HG02678 (cell line): ENCODE data around the gene WDR20.
"Not testable (repeated sequence)": the region's sequence is repeated elsewhere in the genome, so short reads cannot be mapped to it uniquely, and the experiment has no call there.

ENCODE experiments used
- ATAC-seq: cut with Tn5 transposase; IDR thresholded peaks from one replicate; pipeline ENCODE4 v1.9.1; 2021; ENCODE audit warnings: mild to moderate bottlenecking, moderate library complexity; ENCODE audit not compliant: unreplicated experiment

The WDR20 gene

DNA sequence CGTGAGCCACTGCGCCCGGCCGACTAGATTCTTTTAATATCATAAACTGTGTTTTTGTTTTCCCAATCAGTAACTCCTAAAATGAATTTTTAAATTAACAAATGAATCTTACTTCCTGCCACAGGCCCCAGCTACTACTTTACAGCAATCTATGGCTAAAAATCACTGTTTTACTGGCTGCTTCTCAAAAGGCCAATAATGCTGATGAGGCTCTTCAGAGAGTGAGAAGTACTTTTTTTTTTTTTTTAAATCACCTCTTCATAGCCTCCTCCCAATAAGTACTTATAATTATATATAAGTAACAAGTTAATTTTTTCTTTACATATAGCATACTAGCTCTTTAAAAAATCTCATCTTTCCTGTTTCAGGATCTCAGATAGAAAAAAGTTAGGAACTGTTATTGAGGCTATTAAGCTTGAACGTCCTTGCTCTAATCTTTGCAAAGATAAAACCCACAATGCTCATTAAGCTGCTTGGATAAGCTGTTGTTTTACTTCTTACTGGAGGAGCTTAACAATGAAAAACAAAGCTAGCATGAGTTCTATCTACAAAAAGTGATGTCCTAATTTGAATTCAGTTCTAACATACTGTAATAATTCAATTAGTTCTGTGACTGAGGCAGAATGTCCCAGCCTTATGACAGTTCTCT, 12.8 kb upstream of the WDR20 start:
- ATAC-seq: no peak

DNA sequence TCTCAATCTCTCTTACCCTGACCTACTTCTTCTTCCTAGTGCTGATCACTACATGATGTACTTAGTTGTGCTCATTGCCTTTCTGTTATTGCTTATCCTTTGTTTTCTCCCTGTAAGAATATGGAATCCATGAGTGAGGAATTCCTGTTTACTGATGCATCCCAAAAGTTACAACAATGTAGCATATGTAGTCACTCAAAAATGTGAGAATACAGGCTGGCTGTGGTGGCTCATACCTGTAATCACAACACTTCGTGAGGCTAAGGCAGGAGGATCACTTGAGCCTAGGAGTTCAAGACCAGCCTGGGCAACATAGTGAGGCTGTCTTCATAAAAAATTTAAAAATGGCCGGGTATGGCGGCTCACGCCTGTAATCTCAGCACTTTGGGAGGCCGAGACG, 8.0 kb upstream of the WDR20 start:
- ATAC-seq: no peak

DNA sequence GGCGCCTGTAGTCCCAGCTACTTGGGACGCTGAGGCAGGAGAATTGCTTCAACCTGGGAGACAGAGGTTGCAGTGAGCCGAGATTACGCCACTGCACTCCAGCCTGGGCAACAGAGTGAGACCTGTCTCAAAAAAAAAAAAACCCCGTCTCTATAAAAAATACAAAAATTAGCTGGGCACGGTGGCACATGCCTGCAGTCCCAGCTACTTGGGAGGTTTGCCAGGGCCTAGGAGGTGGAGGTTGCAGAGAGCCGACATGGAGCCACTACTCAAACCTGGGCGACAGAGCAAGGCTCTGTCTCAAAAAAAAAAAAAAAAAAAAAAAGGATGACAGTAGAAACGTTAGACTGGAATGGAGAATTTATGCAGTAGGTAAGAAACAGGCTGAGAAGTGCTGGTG, 5.7 kb upstream of the WDR20 start:
- ATAC-seq: not testable (repeated sequence)

DNA sequence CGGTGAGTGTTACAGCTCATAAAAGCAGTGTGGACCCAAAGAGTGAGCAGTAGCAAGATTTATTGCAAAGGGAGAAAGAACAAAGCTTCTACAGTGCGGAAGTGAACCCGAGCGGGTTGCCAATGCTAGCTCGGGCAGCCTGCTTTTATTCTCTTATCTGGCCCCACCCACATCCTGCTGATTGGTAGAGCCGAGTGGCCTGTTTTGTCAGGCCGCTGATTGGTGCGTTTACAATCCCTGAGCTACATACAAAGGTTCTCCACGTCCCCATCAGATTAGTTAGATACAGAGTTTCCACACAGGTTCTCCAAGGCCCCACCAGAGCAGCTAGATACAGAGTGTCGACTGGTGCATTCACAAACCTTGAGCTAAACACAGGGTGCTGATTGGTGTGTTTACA, 5.0 kb upstream of the WDR20 start:
- ATAC-seq: not testable (repeated sequence)

DNA sequence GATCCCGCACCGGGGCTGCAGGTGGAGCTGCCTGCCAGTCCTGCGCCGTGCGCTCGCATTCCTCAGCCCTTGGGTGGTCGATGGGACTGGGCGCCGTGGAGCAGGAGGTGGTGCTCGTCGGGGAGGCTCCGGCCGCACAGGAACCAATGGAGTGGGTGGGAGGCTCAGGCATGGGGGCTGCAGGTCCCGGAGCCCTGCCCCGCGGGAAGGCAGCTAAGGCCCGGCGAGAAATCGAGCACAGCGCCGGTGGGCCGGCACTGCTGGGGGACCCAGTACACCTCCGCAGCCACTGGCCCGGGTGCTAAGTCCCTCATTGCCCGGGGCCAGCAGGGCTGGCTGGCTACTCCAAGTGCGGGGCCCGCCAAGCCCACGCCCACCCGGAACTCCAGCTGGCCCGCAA, 4.2 kb upstream of the WDR20 start:
- ATAC-seq: not testable (repeated sequence)

DNA sequence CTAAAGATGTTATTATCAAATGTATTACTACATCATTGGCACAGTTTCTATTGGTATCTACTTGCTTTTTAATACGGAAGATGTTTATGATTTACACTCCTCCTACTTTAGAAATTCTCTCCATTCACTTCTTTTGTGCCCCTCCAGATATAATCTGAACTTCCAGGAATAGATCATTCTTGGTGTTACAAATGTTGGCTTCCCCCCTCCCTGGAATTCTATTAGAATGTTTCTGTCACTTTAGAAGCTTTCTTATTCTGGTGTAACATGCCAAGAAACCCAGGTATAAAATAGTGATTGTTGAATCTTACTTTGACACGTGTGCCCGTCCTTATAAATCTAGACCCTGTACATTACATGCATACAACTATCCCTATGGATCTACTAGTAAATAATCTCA, 1.2 kb upstream of the WDR20 start:
- ATAC-seq: no peak

DNA sequence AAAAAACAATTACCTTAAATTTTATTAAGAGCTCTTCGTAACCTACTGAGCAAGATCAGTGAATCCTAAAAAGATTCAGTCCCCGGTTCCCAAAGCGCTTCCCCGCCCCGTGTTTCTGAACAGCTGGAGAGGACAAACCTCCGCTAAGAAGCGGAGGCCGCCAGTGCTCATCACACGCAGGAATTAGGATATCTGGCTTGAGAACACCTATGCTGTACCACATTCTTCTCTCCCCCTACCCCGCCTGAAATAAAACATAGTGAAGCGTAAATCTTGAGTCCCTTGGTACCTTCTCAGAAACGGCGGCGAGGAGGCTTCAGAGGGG, 774 bp upstream of the WDR20 start:
- ATAC-seq: no peak

DNA sequence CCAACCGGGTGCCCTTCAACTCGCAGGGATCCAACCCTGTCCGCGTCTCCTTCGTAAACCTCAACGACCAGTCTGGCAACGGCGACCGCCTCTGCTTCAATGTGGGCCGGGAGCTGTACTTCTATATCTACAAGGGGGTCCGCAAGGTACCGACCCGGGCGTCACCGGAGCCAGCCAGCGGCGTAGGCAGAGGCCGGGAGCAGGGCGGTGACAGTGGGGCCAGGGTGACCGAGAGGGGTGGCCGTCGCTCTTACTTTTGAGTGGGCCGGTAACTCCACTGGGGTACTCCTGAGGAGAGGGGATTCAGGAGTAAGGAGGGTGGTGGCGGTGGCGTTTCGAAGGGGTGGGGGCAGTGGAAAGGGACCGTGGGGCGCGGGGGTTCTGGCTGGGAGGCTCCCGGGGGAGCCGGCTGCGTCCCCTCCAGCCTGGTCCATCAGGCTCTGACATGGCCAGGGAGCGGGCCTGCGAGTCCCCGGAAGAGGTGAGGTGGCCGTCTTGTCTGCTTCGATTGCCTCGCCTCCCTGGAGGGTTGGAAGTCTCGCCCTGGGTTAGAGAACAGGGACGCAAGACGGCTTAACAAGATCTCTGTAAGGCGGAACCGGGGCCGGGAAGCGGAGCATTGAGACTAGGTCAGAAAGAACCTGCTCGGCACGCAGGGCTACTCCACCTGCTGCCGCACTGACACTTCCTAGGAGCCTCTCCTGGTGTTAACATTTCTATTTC, 491 bp downstream of the WDR20 start:
- peak; percentile 17 for ATAC-seq

DNA sequence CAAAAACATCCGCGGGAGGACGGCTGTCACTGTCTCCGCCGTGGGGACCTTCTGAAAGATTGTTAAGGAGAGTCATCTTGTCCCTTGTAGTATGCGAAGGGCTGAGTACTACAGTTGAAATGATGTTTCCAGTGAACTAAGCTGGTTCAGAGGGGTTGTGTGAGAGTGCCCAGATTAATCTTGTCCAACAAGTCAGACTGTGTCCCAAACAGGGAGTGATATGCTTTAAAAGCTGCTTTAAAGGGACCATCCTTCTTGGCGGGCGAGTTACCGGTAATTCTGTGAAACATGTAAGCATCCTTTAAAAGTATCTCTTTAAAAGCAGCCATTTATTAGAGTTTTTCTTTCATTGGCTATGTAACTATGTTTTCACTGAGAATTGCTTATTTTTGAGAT, 1.1 kb downstream of the WDR20 start:
- no peak for ATAC-seq

DNA sequence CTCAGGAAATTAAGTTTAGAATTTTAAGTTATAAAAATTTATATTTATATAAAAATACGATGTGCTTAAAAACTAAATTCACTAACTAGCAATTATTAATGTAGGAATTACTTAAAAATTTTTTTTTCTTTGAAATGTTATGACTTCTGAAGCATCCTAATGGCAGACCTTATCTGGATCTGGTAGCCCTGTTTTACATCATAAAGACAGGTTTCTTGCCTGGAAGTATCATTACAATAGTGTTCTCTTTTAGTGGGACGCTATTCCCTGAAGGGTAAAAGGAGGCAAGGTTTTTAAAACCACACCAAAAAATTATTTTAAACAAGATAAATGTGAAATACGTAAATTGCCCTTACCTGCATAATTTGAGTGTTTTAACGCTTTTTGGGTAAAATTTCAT, 2.1 kb downstream of the WDR20 start:
- no peak for ATAC-seq

DNA sequence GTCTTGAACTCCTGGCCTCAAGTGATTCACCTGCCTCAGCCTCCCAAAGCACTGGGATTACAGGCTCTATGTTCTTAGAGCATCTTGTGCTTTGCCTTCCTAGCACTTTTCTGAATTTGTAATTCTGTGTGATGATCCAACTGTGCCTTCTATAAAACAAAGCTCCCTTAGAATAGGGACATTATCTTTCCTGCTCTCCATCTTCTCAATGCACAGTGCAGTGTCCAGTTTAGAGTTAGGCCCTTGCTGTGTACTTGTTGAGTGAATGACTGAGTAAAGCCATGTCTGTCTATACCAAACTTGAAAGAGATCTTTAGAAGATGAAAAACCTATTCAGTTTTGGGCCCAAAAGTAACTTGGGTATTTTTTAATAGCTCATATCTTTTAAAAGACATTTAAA, 5.2 kb downstream of the WDR20 start:
- ATAC-seq: no peak

DNA sequence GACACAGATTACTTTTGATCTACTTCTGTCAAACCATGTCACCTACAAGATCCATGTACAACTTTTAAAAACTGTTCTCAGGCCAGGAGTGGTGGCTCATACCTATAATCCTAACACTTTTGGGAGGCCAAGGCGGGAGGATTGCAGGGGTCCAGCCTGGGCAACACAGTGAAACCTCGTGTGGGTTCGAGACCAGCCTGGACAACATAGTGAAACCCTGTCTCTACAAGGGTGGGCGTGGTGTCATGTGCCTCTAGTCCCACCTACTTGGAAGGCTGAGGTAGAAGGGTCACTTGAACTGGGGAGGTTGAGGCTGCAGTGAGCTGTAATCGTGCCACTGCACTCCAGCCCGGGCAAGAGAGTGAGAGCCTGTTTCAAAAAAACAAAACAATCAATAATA, 5.7 kb downstream of the WDR20 start:
- ATAC-seq: no peak

DNA sequence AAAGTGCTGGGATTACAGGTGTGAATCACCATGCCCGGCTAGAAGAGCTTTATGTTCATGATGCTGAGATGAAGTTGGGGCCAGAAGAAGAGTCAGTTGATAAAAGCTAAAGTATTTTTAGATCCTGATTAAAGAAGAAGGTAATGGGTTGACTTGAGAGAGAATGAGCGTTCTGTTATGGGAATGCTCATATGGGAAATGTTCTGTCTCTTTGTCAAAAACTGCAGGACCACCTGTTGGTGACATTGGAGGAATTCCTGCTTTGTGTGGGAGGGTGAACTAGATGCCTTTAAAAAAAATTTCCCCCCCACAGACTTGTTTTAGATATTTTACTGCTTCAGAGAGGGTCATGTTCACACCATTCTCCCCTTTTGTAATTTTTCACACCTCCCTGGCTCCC, 6.7 kb downstream of the WDR20 start:
- no peak for ATAC-seq

DNA sequence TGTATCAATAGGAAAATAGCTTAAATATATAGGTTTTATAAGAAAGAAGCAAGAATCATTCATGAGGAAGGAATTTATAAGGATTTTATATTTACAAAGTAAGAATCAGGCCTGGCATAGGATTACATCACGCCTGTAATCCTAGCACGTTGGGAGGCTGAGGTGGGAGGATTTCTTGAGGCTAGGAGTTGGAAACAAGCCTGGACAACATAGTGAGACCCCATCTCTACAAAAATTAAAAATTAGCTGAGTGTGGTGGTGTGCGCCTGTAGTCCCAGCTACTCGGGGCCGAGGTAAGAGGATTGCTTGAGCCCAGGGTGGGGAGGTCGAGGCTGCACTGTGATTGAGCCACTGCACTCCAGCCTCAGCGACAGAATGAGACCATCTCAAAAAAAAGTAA, 10.4 kb downstream of the WDR20 start:
- no peak for ATAC-seq

DNA sequence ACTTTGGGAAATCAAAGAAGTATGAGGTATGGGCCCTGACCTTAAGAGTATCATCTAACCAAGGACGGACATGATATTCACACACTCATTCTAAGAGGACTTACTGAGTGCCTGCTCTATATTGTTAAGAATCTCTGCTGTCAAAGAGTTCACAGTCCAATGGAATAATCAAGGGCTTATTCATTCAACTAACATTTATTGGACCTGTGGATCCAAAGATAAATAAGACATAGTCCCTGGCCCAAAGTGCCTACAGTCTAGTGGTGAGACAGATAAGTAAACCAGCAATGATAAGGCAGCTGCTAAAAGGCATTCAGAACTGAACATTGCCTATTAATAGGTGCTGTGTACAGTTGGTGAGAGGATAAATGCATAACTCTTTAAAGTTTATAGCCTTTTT, 11.0 kb downstream of the WDR20 start:
- no peak for ATAC-seq

DNA sequence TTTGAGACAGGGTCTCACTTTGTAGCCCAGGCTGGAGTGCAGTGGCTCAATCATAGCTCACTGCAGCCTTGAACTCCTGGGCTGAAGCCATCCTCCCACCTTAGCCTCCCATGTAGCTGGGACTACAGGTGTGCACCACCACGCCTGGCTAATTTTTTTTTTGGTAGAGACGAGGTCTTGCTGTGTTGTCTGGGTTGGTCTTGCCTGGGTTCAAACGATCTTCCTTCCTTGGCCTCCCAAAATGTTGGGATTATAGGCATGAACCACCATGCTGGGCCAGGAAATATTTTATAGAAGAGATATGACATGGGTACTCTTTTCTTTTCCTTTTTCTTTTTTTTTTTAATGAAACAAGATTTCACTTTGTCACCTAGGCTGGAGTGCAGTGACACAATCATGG, 11.7 kb downstream of the WDR20 start:
- not testable (repeated sequence) for ATAC-seq

DNA sequence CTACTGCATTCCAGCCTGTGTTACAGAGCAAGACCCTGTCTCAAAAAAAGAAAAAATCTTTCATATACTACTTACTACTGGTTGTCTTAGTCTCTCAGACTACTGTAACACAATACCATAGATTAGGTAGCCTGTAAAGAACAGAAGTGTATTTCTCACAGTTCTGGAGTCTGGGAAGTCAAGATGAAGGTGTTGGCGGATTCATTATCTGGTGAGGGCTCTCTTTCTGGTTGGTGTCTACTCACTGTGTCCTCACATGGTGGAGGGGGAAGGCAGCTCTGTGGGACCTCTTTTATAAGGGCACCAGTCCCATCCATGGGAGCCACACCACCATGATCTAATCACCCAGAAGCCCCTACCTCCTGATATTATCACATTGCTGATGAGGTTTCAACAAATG, 14.4 kb downstream of the WDR20 start:
- no peak for ATAC-seq

DNA sequence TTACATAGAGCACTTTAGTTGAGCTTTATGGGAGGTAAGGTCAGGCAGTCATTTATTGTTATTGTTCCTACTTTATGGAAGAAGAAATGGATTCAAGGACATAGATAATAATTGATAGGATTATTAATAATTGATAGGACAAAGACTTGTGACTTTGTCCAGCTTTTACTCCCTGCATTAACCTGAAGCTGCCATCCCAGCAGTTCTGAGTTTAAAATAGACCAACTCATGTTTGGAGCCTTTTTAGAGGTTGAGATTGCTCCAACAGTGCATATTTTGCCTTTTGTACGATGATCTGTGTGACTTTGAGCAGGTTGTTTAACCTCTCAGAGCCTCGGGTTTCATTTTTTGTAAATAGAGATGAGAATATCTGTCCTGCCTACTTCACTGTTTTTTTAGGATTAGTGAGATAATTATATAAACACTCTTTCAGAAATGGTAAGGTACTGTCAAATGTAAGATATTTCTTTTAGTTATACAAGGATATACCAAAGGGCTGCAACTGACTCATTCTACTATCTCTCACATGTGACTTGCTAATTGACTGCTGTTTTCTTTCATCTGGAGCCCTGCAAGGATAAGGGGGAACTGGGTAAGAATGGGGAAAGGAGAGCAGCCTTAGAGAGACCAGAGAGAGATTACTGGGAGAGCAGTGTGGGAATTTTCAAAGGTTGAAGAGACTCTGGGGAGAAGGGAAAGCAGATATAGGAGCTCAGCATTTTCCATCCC, 15.3 kb downstream of the WDR20 start:
- ATAC-seq: no peak

DNA sequence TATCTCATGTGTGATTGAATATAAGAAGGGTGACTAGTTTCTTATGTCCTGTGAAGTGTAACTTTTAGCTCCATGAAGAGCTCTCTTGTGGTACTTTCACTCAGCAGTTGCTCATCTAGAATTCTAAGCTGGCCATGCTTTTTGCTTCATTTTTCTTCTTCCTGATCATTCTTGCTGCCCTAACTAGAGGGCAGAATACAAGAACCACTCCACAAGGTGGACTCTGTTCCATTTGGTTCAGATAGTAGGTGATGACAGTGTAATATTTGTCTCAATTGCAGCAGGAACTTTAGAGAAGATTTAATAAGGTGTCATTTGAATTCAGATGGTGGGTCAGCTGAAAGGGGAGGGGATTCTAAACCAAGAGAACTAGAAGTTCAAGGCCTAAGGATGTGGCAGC, 17.6 kb downstream of the WDR20 start:
- no peak for ATAC-seq

DNA sequence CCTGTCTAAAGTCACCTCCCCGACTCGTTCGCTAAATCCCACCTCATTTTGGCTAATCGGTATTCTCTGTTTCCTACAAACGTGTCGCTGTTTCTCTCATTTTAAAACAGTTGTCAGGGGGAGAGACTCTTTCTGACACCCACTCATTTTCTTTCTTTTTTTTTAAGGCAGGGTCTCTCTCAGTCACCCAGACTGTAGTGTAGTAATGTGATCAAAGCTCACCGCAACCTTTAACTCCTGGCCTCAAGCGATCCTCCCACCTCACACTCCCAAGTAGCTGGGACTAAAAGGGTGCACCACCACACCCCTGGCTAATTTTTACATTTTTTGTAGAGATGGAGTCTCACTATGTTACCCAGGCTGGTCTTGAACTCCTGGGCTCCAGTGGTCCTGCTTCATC, 19.1 kb downstream of the WDR20 start:
- no peak for ATAC-seq

DNA sequence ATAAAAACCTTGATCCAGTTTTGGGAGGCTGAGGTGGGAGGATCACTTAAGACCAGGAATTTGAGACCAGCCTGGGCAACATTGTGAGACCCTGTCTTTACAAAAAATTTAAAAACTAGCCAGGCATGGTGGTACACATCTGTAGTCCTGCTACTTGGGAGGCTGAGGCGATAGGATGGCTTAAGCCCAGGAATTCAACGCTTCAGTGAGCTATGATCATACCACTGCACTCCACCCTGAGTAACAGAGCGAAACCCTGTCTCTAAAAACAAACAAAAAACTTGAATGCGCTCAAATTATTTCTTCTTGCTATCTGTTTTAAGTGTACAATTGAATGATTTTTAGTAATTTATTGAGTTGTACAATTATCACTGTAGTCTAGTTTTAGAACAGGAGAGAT, 20.1 kb downstream of the WDR20 start:
- no peak for ATAC-seq

DNA sequence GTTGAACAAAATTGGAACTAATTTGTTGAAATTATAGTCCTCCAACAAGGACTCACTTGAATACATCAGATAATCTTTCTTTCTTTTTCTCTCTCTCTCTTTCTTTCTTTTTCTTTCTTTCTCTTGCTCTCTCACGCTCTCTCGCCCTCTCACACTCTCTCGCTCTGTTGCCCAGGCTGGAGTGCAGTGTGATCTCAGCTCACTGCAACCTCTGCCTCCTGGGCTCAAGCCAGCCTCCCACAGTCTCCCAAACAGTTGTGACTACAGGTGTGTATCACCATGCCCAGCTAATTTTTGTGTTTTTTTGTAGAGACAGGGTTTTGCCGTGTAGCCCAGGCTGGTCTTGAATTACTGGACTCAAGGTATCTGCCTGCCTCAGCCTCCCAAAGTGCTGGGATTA, 22.8 kb downstream of the WDR20 start:
- no peak for ATAC-seq
